Fibroblast of villous mesenchyme (primary cell): ENCODE measurements around the gene NKX2-4. TPM values are rescaled to one million over a fixed set of nuclear protein-coding genes. Genes with fewer than 3 reads are reported as not detected.
A peak's percentile ranks its signal among the peaks of the same experiment; 100 is the strongest.

ENCODE experiments used
- DNase-seq: peaks from one replicate; pipeline ENCODE4 v3.0.0-alpha.2; 2010; ENCODE audit warnings: low read depth
- H3K4me3 ChIP-seq: 2 replicates; pipeline ENCODE4 v1.5.1; 2011; ENCODE audit warnings: low read depth, mild to moderate bottlenecking, low read length
- CTCF ChIP-seq: IDR thresholded peaks from 2 replicates; pipeline ENCODE4 v1.5.1; 2012; ENCODE audit warnings: low read depth, mild to moderate bottlenecking, low read length; ENCODE audit not compliant: insufficient read depth
- total RNA-seq: library from RNA; depleted of rRNA; stranded (reverse); fragments of >200 nt; gene quantifications from 2 replicates; pipeline ENCODE4 v1.2.3, GENCODE V29; 2012

Gene NKX2-4
- total RNA-seq, 1 donor = not detected

- TF ChIP-seq CTCF = no peak
- no peak overlapping the region for H3K4me3 ChIP-seq
- no peak for DNase-seq
Measured at GRCh38 chr20:21365771-21366170, 31.6 kb downstream of the NKX2-4 start.

- no peak overlapping the region for H3K4me3 ChIP-seq
- no peak for DNase-seq
- no peak for TF ChIP-seq CTCF
Measured at GRCh38 chr20:21364413-21364812, 32.9 kb downstream of the NKX2-4 start.

GRCh38 chr20:21361266-21361665 lies 36.1 kb downstream of the NKX2-4 start:
- no peak for TF ChIP-seq CTCF
- H3K4me3 ChIP-seq = no peak overlapping the region
- peak; percentile 57 for DNase-seq

GRCh38 chr20:21360705-21361104 lies 36.6 kb downstream of the NKX2-4 start:
- H3K4me3 ChIP-seq = no peak overlapping the region
- no peak for TF ChIP-seq CTCF
- DNase-seq = peak; percentile 33

GRCh38 chr20:21358737-21359136 lies 38.6 kb downstream of the NKX2-4 start:
- no peak overlapping the region for H3K4me3 ChIP-seq
- DNase-seq = no peak
- no peak for TF ChIP-seq CTCF

GRCh38 chr20:21357844-21358243 lies 39.5 kb downstream of the NKX2-4 start:
- no peak for DNase-seq
- no peak overlapping the region for H3K4me3 ChIP-seq
- TF ChIP-seq CTCF = no peak

GRCh38 chr20:21356386-21356785 lies 40.9 kb downstream of the NKX2-4 start:
- no peak overlapping the region for H3K4me3 ChIP-seq
- no peak for TF ChIP-seq CTCF
- DNase-seq = no peak
